GM12878 (cell line): ENCODE results near the gene LY9. TPM values are rescaled to one million over a fixed set of nuclear protein-coding genes. Genes with fewer than 3 reads are reported as not detected.

Source experiments
- ATAC-seq: fragments of 200-7000 bp; cut with Tn5 transposase; 3 replicates; pipeline ENCODE4 v1.9.1; 2020; ENCODE audit warnings: mild to moderate bottlenecking, moderate library complexity
- BruUV-seq: library from RNA; stranded (reverse); fragments of 400-500 nt; replicated peaks from 2 replicates; lab custom pipeline; 2021; lab: Mats Ljungman, UMichigan
- CTCF ChIA-PET: fragments of 300-600 bp; sonication (Branson Sonifier 250); formaldehyde crosslinking; extraction: SDS; loops from one replicate; lab custom pipeline; 2021; ENCODE audit warnings: inconsistent platforms; lab: Yijun Ruan, JAX
- POLR2A ChIA-PET: fragments of 350-600 bp; formaldehyde crosslinking; extraction: SDS; loops from one replicate; lab custom pipeline; 2021; ENCODE audit warnings: inconsistent platforms; lab: Charles Lee
- RAD21 ChIA-PET: fragments of 300-600 bp; sonication (Branson Sonifier 250); formaldehyde crosslinking; loops from one replicate; lab custom pipeline; 2023; ENCODE audit warnings: antibody characterized with exemption; ENCODE audit not compliant: unreplicated experiment; lab: Charles Lee
- SMC1A ChIA-PET: fragments of 300-600 bp; sonication (Branson Sonifier 250); formaldehyde crosslinking; loops from one replicate; lab custom pipeline; 2023; ENCODE audit not compliant: unreplicated experiment, uncharacterized antibody; lab: Charles Lee
- DNase-seq: peaks from one replicate; pipeline ENCODE4 v3.0.0-alpha.2; 2011; ENCODE audit warnings: low read depth, low spot score
- FAIRE-seq: peaks from 3 replicates; lab custom pipeline; 2011; peaks lifted over from hg19 to GRCh38; lab: Jason Lieb, UNC
- H2AFZ ChIP-seq: 2 replicates; pipeline ENCODE4 v1.6.0; 2011; ENCODE audit warnings: low read depth, low read length, control low read depth; ENCODE audit not compliant: control insufficient read depth
- H3K27ac ChIP-seq: 2 replicates; pipeline ENCODE4 v1.5.1; 2011; ENCODE audit warnings: control low read depth; ENCODE audit not compliant: control insufficient read depth, insufficient read depth
- H3K27me3 ChIP-seq, 2 experiments: replicated peaks in 1 of 2; 2 replicates each; pipeline versions ENCODE4 v1.6.0 to v1.6.1; 2011; ENCODE audit warnings: low read length in 1 of 2; ENCODE audit not compliant: control insufficient read depth in 2 of 2, insufficient read depth in 2 of 2
- H3K36me3 ChIP-seq, 2 experiments: 2 replicates each; pipeline ENCODE4 v1.5.1; 2011; ENCODE audit warnings: low read length in 1 of 2; ENCODE audit not compliant: control insufficient read depth in 2 of 2, insufficient read depth in 2 of 2
- H3K4me1 ChIP-seq: 2 replicates; pipeline ENCODE4 v1.6.1; 2011; ENCODE audit warnings: mild to moderate bottlenecking, low read length, moderate library complexity, mixed read lengths; ENCODE audit not compliant: control insufficient read depth, insufficient read depth
- H3K4me2 ChIP-seq: 2 replicates; pipeline ENCODE4 v1.6.0; 2011; ENCODE audit warnings: control low read depth; ENCODE audit not compliant: control insufficient read depth, insufficient read depth
- H3K4me3 ChIP-seq: fragments of 200-600 bp; sonication (generic); 2 replicates; pipeline ENCODE4 v1.5.1; 2016
- H3K79me2 ChIP-seq: 2 replicates; pipeline ENCODE4 v1.6.0; 2011; ENCODE audit warnings: low read length; ENCODE audit not compliant: control insufficient read depth, insufficient read depth
- H3K9ac ChIP-seq: 2 replicates; pipeline ENCODE4 v1.8.0; 2011; ENCODE audit warnings: low read length, control low read depth, mixed read lengths; ENCODE audit not compliant: control insufficient read depth, insufficient read depth
- H3K9me3 ChIP-seq: replicated peaks from 3 replicates; pipeline ENCODE4 v1.5.1; 2011; ENCODE audit warnings: mild to moderate bottlenecking, low read length; ENCODE audit not compliant: control insufficient read depth, insufficient read depth
- H4K20me1 ChIP-seq: 2 replicates; pipeline ENCODE4 v1.6.0; 2011; ENCODE audit not compliant: control insufficient read depth, insufficient read depth
- CBX3 ChIP-seq: fragments of 200-600 bp; sonication (generic); IDR thresholded peaks from 2 replicates; pipeline ENCODE4 v1.6.1; 2016; ENCODE audit warnings: low read depth, borderline replicate concordance
- CBX5 ChIP-seq: sonication (generic); IDR thresholded peaks from 2 replicates; pipeline ENCODE4 v1.6.1; 2016; ENCODE audit warnings: low read depth, moderate library complexity, mild to moderate bottlenecking, inconsistent platforms
- JUND ChIP-seq: IDR thresholded peaks from 2 replicates; pipeline ENCODE4 v1.6.1; 2012; ENCODE audit warnings: low read depth, mild to moderate bottlenecking, low read length, improper control_type of control experiment, moderate library complexity
- MTA2 ChIP-seq: fragments of 450-650 bp; IDR thresholded peaks from 2 replicates; pipeline ENCODE4 v1.6.1; 2016; ENCODE audit warnings: low read depth, mild to moderate bottlenecking, moderate library complexity
- TBL1XR1 ChIP-seq: IDR thresholded peaks from 2 replicates; pipeline ENCODE4 v1.6.1; 2012; ENCODE audit warnings: low read depth, low read length, improper control_type of control experiment
- WGBS: methylation state at CpG from one replicate; pipeline ENCODE4 v1.1.6; 2016; ENCODE audit warnings: low lambda C conversion rate; ENCODE audit not compliant: insufficient replicate concordance, insufficient coverage; ENCODE audit errors: missing lambda C conversion rate; 5-methylcytosine and 5-hydroxymethylcytosine counted together
- in situ Hi-C: fragments of 300-500 bp; cut with MboI; formaldehyde crosslinking; loops from 9 replicates; pipeline ENCODE4 v1.14.3; 2018; ENCODE audit warnings: mixed read lengths
- intact Hi-C: fragments of 100-400 bp; cut with micrococcal nuclease; formaldehyde crosslinking; loops from one replicate; pipeline ENCODE4 v1.14.2; 2022; ENCODE audit not compliant: unreplicated experiment
- polyA plus RNA-seq, 11 experiments: library from polyadenylated mRNA; depleted of rRNA in 4 of 11; unstranded in 6 of 11; stranded (reverse) in 5 of 11; fragments of >200 nt; fragmentation: Nextera tagmentation in 4 of 11; fragmentation: Illumina TruSeq in 1 of 11; extraction: Ambion mirVana in 4 of 11; extraction: Trizol in 1 of 11; gene quantifications; 1 replicate in 1 of 11; 2 replicates in 10 of 11; pipeline versions ENCODE4 v1.2.1 to v1.2.3, GENCODE V29; 2011 to 2016; ENCODE audit warnings: inconsistent platforms in 2 of 11, missing spikeins in 2 of 11, low read depth in 1 of 11
- total RNA-seq, 4 experiments: library from RNA; depleted of rRNA in 3 of 4; stranded (reverse); fragments of >200 nt in 3 of 4; fragmentation: Illumina TruSeq in 1 of 4; extraction: Trizol in 1 of 4; gene quantifications; 2 replicates each; pipeline versions ENCODE4 v1.2.1 to v1.2.3, GENCODE V29; 2013 to 2021
- TF ChIP-seq, protein P1 (sequence below): fragments of 450-650 bp; formaldehyde crosslinking; IDR thresholded peaks from 2 replicates; pipeline ENCODE4 v1.4.0; 2022; ENCODE audit warnings: mild to moderate bottlenecking, moderate library complexity
- TF ChIP-seq, protein P2 (sequence below): IDR thresholded peaks from 2 replicates; pipeline ENCODE4 v1.6.1; 2011; ENCODE audit warnings: borderline replicate concordance, low read depth, mild to moderate bottlenecking, moderate library complexity, mixed read lengths, low read length; ENCODE audit not compliant: insufficient read depth; ENCODE audit errors: extremely low read length

Gene LY9
- total and polyA plus RNA-seq, 10 of the 15 experiments (the other 5 are each of a cell fraction or from before 2014, with no cell fraction given): 2.7 to 12.5 (median 9.0) TPM

DNA sequence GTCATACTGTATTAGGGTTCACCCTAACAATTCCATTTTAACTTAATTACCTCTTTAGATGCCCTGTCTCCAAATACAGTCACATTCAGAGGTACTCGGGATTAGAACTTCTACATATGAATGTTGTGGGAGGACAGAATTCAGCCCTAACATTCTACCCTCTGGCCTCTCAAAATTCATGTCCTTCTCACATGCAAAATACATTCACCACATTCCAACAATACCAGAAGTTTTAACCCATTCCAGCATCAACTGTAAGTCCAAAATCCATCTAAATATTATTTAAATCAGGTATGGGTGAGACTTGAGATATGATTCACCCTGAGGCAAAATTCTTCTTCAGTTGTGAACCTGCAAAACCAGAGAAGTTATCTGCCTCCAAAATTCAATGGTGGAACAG, 14.5 kb downstream of the LY9 start:
- H3K36me3 ChIP-seq: no peaks in the 10 kb centered on the region; a peak in 1 of 4 replicates
- H3K79me2 ChIP-seq: no peaks in the 10 kb centered on the region
- ChIA-PET POLR2A (no interaction called here), RAD21 (no interaction called here), SMC1A (interaction anchor here (1.2 to 2.1 kb wide), 2 partner anchors 12 to 35 kb away, joined by 3 to 8 read pairs; no protein-coding TSS in a partner anchor), CTCF (interaction anchor here (1.2 kb wide), 1 partner anchor 143 kb away, joined by 4 read pairs; no protein-coding TSS in a partner anchor)
- DNase-seq (no peak), FAIRE-seq (no peak), ATAC-seq (no peak)
- peaks cover 6% of the 10 kb centered on the region for H3K9me3 ChIP-seq
- H3K4me3 ChIP-seq: no peak overlapping the region
- no peak overlapping the region for H3K27ac ChIP-seq
- WGBS: 46% methylated on average over 1 of the region's 1 CpG
- in situ Hi-C loops: no loop called here
- no peak for TF ChIP-seq JUND
- no peak overlapping the region for H3K9ac ChIP-seq
- no peak overlapping the region for H3K4me2 ChIP-seq
- H3K4me1 ChIP-seq: no peaks in the 10 kb centered on the region
- no TSS peak for BruUV-seq
- H3K27me3 ChIP-seq: no peaks in the 10 kb centered on the region
- no peaks in the 10 kb centered on the region for H4K20me1 ChIP-seq
- no peak overlapping the region for H2AFZ ChIP-seq
- intact Hi-C loops: no loop called here

DNA sequence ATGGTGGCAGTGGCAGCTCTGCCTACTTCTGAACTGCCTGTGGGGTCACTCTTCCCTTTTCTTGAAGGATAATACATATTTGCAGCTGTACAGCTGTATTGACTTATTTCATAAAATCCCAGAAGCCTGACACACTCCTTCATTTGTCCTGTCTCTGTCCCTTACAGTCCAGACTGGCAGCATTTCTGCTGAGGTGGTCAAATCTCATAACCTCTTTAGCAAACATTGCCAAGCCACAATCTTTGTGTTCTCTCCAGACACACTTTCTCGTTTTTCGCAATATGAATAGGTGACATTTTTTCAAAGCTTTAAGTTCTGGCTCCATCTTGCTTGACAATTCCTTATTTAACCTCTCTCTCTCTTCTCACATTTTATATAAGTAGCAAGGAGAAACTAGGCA, 15.2 kb downstream of the LY9 start:
- DNase-seq: no peak
- RAD21 ChIA-PET: interaction anchor here (1.4 kb wide), 1 partner anchor 21 kb away, joined by 4 read pairs; no protein-coding TSS in a partner anchor
- no peak for FAIRE-seq
- CTCF ChIA-PET: interaction anchor here (1.1 to 1.9 kb wide), 8 partner anchors 9 to 143 kb away, joined by 3 to 8 read pairs (median 4); no protein-coding TSS in a partner anchor
- no peak for TF ChIP-seq CBX3
- TF ChIP-seq CBX5: no peak
- no peak for TF ChIP-seq TBL1XR1
- TF ChIP-seq, protein P1, sequence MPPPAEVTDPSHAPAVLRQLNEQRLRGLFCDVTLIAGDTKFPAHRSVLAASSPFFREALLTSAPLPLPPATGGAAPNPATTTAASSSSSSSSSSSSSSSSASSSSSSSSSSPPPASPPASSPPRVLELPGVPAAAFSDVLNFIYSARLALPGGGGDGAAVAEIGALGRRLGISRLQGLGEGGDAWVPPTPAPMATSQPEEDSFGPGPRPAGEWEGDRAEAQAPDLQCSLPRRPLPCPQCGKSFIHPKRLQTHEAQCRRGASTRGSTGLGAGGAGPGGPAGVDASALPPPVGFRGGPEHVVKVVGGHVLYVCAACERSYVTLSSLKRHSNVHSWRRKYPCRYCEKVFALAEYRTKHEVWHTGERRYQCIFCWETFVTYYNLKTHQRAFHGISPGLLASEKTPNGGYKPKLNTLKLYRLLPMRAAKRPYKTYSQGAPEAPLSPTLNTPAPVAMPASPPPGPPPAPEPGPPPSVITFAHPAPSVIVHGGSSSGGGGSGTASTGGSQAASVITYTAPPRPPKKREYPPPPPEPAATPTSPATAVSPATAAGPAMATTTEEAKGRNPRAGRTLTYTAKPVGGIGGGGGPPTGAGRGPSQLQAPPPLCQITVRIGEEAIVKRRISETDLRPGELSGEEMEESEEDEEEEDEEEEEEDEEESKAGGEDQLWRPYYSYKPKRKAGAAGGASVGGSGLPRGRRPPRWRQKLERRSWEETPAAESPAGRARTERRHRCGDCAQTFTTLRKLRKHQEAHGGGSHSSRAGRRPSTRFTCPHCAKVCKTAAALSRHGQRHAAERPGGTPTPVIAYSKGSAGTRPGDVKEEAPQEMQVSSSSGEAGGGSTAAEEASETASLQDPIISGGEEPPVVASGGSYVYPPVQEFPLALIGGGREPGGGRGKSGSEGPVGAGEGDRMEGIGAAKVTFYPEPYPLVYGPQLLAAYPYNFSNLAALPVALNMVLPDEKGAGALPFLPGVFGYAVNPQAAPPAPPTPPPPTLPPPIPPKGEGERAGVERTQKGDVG (CRISPR knock-in tag): no peak
- TF ChIP-seq, protein P2, sequence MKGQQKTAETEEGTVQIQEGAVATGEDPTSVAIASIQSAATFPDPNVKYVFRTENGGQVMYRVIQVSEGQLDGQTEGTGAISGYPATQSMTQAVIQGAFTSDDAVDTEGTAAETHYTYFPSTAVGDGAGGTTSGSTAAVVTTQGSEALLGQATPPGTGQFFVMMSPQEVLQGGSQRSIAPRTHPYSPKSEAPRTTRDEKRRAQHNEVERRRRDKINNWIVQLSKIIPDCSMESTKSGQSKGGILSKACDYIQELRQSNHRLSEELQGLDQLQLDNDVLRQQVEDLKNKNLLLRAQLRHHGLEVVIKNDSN: no peak
- no peak for TF ChIP-seq MTA2
- Histone ChIP-seq H3K9ac (no peak overlapping the region), H3K79me2 (no peaks in the 10 kb centered on the region), H3K27ac (no peak overlapping the region), H4K20me1 (no peaks in the 10 kb centered on the region), H2AFZ (no peak overlapping the region), H3K27me3 (no peaks in the 10 kb centered on the region), H3K4me1 (no peaks in the 10 kb centered on the region), H3K9me3 (peaks cover 6% of the 10 kb centered on the region), H3K36me3 (no peaks in the 10 kb centered on the region; a peak in 1 of 4 replicates), H3K4me2 (no peak overlapping the region), H3K4me3 (no peak overlapping the region)
- no peak for ATAC-seq
- in situ Hi-C loops: no loop called here
- SMC1A ChIA-PET: interaction anchor here (1.0 to 2.1 kb wide), 8 partner anchors 9 to 141 kb away, joined by 3 to 8 read pairs (median 4); partner anchors contain the start of gene LY9
- no TSS peak for BruUV-seq
- intact Hi-C loops: no loop called here
- POLR2A ChIA-PET: interaction anchor here (0.6 to 1.1 kb wide), 2 partner anchors 12 to 219 kb away, joined by 3 to 8 read pairs; no protein-coding TSS in a partner anchor
- 100% methylated on average over 2 of the region's 2 CpGs for WGBS
